HG03280 (cell line): ENCODE results near the gene VPS45.

Experiments
- ATAC-seq: cut with Tn5 transposase; IDR thresholded peaks from one replicate; pipeline ENCODE4 v1.9.1; 2021; ENCODE audit warnings: mild to moderate bottlenecking, moderate library complexity; ENCODE audit not compliant: unreplicated experiment

The VPS45 gene

GRCh38 chr1:150072959-150073358 is 5.4 kb downstream of the VPS45 start:
- no peak for ATAC-seq

GRCh38 chr1:150073516-150073915 is 5.9 kb downstream of the VPS45 start:
- no peak for ATAC-seq

- ATAC-seq, result no peak
These were observed 8.5 kb downstream of the VPS45 start for GRCh38 chr1:150076066-150076465.

- ATAC-seq, result no peak
These were observed 9.4 kb downstream of the VPS45 start for GRCh38 chr1:150076985-150077384.

GRCh38 chr1:150080784-150081183 is 13.2 kb downstream of the VPS45 start:
- ATAC-seq, result no peak

GRCh38 chr1:150082494-150082893 is 14.9 kb downstream of the VPS45 start:
- no peak for ATAC-seq

GRCh38 chr1:150083907-150084306 is 16.3 kb downstream of the VPS45 start:
- no peak for ATAC-seq

GRCh38 chr1:150085406-150085805 is 17.8 kb downstream of the VPS45 start:
- ATAC-seq, result no peak

- ATAC-seq, result no peak
These were observed 19.8 kb downstream of the VPS45 start for GRCh38 chr1:150087415-150087814.

- ATAC-seq, result no peak
These were observed 22.4 kb downstream of the VPS45 start for GRCh38 chr1:150089846-150090520.

GRCh38 chr1:150092180-150092791 is 24.7 kb downstream of the VPS45 start:
- ATAC-seq, result no peak

- no peak for ATAC-seq
These were observed 26.2 kb downstream of the VPS45 start for GRCh38 chr1:150093805-150094204.

GRCh38 chr1:150094734-150095265 is 27.2 kb downstream of the VPS45 start:
- no peak for ATAC-seq

GRCh38 chr1:150102986-150103385 is 35.4 kb downstream of the VPS45 start:
- ATAC-seq, result no peak

GRCh38 chr1:150106341-150106740 is 38.8 kb downstream of the VPS45 start:
- ATAC-seq, result no peak

GRCh38 chr1:150109586-150109985 is 42.0 kb downstream of the VPS45 start:
- no peak for ATAC-seq

- ATAC-seq, result no peak
These were observed 42.5 kb downstream of the VPS45 start for GRCh38 chr1:150110116-150110515.

- ATAC-seq, result no peak
These were observed 44.1 kb downstream of the VPS45 start for GRCh38 chr1:150111670-150112069.

GRCh38 chr1:150115121-150115520 is 47.5 kb downstream of the VPS45 start:
- no peak for ATAC-seq

GRCh38 chr1:150118716-150119115 is 51.1 kb downstream of the VPS45 start:
- no peak for ATAC-seq

- ATAC-seq, result no peak
These were observed 53.8 kb downstream of the VPS45 start for GRCh38 chr1:150121236-150121862.

GRCh38 chr1:150126811-150127210 is 59.2 kb downstream of the VPS45 start:
- ATAC-seq, result no peak
